ENCODE results near the gene ERAS.

DNA sequence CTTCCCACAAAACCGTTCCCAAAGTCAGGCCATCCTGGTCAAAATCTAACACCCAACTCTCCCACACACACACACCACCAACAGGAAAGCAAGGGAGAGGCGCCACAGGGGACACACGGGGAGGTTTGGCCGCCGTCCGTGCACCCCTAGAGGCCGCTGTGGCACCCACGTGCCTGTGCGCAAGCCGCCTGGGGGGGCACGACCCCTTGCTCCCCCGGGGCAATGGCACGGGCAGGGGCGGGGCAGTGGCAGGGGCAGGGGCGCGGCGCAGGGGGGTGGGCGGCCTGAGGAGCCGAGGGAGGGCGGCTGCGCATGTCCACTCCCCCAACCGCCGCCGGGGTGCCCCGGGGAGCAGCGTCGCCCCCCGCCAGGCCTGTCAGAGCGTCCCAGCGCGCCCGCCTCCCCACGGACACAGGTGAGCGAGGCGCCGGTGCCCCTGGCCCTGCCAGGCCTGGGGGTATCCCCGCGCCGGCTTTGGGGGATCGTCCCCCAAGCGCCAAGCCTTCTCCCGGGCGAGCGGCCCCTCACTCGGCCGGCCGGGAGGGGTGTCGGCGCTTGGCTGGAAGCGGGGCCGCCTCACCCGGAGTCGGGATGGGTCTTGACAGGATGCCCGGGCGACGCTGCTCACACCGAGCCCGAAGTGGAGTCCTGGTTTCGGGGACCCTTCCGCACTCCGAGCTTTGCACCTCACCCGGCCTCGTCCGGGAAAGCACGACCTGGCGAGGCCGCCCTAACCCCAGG is at the start of gene ERAS:
- TF ChIP-seq, protein P1, sequence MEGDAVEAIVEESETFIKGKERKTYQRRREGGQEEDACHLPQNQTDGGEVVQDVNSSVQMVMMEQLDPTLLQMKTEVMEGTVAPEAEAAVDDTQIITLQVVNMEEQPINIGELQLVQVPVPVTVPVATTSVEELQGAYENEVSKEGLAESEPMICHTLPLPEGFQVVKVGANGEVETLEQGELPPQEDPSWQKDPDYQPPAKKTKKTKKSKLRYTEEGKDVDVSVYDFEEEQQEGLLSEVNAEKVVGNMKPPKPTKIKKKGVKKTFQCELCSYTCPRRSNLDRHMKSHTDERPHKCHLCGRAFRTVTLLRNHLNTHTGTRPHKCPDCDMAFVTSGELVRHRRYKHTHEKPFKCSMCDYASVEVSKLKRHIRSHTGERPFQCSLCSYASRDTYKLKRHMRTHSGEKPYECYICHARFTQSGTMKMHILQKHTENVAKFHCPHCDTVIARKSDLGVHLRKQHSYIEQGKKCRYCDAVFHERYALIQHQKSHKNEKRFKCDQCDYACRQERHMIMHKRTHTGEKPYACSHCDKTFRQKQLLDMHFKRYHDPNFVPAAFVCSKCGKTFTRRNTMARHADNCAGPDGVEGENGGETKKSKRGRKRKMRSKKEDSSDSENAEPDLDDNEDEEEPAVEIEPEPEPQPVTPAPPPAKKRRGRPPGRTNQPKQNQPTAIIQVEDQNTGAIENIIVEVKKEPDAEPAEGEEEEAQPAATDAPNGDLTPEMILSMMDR (CRISPR knock-in tag; IDR thresholded peaks at IDR 0.05): no peak
- TF ChIP-seq ZSCAN22 (CRISPR knock-in tag; IDR thresholded peaks at IDR 0.05) (no peak), ZNF644 (CRISPR knock-in tag; IDR thresholded peaks at IDR 0.05; ENCODE audit: low read depth) (no peak), ZNF180 (CRISPR knock-in tag; IDR thresholded peaks at IDR 0.05; ENCODE audit: borderline replicate concordance, low read depth) (no peak), NCOA2 (CRISPR knock-in tag; IDR thresholded peaks at IDR 0.05) (no peak), EED (CRISPR knock-in tag; IDR thresholded peaks at IDR 0.05) (no peak), ZMYM3 (CRISPR knock-in tag; IDR thresholded peaks at IDR 0.05) (no peak), ZNF510 (CRISPR knock-in tag; IDR thresholded peaks at IDR 0.05; ENCODE audit: low read depth) (no peak), FOXM1 (CRISPR knock-in tag; IDR thresholded peaks at IDR 0.05) (no peak)

Data from HepG2 (cell line).